NCI-H2227 treated with DMSO at 0.1 percent for 48 hours (cell line): Measurements from ENCODE around the gene HECTD4.
"Not testable (repeated sequence)": the region's sequence is repeated elsewhere in the genome, so short reads cannot be mapped to it uniquely, and the experiment has no call there.

Experiments used
- DNase-seq: peaks from one replicate; lab custom pipeline; 2025; lab: John Stamatoyannopoulos, UW

HECTD4 gene

DNA sequence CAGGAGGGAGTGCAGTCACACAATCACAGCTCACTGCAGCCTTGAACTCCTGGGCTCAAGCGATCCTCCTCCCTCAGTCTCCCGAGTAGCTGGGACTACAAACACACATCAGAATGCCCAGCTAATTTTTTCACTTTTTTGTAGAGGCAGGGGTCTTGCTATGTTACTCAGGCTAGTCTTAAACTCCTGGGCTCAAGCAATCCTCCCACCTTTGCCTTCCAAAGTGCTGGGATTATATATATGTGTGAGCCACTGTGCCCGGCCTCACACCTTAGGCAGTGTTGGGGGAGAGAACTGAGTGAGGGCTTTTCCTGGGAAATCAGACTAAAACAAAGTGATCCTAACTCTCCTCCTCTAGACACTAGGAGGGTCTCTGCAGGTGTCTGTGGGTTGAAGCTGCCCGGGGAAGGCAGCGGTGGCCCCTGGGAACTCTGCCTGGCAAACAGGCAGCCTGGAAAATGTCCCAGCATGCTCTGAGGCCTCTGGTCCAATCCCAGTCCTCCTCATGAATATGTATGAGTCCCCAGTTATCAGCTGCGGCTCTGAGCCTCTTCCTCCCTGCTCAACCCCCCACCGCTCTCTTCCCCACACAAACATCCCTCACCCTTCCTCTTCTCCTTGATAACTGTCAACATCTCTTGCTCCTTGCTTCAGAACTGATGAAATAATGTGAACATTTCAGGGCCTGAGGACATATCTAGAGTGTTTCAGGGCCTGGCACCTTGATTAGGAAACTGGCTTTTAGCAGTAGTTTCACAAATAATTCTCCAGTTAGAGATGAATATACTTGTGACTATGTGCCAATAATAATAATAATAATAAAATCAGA lies 265.8 kb downstream of the HECTD4 start:
- DNase-seq = peak; percentile 88

DNA sequence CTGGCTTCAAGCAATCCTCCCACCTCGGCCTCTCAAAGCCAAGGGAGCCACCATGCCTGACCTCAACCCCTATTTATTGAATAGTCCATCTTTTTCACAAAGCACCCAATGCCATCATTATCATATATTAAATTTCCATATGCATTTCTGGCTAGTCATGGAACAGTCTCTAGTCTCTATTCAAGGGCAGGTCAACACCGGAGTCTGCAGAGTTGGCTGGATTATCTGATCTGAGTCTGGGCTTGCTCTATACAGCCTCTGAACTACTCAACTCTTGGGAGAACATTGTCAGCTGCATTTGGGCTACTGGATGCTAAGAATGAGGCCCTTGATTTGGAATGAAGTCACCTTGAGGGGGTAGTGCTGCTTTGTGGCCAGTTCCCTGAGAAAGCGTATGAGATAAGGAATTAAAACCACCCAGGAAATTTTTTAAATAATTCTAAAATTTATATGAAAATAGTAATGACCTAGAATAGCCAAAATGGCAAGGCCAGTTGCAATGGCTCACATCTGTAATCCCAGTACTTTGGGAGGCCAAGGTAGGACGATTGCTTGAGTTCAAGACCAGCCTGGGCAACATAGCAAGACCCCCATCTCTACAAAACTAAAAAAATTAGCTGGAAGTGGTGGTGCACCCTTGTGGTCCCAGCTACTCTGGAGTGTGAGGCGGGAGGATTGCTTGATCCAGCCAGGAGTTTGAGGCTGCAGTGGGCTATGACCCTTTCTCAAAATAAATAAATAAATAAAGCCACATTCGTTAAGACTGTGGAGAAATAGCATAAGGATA lies 266.8 kb downstream of the HECTD4 start:
- no peak for DNase-seq

DNA sequence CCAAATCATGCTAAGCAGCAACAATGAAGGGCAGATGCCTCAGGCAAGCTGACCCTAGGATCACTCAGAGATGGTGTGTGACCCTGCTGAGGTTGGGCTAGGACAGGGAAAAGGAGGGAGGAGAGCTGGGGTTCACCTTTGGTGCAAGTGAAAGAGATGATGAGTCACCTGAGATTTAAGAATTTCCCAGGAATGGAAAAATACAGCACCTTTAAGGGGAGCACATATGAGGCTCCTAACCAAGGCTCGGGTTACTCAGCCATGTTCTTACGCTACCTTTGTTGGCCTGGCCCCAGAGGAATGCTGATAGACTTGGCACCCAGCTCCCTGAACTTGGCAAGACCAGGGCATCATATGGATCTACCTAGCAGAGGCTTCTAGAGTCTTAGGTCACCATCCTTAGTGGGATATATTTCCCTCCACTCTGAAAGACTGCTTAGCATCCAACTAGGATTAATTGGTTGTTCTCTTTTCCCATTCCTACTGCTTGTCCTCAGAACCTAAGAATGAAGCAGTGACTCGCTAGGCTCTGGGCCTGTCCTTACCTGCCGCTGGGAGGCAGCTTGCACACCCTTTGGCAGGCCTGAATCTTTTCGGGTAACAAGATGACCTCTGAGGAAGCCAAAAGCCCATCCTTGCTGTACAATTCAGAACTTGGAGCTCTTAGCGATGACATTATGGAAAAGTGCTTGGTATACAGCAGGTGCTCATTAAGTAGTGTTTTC lies 269.7 kb downstream of the HECTD4 start:
- DNase-seq = no peak

DNA sequence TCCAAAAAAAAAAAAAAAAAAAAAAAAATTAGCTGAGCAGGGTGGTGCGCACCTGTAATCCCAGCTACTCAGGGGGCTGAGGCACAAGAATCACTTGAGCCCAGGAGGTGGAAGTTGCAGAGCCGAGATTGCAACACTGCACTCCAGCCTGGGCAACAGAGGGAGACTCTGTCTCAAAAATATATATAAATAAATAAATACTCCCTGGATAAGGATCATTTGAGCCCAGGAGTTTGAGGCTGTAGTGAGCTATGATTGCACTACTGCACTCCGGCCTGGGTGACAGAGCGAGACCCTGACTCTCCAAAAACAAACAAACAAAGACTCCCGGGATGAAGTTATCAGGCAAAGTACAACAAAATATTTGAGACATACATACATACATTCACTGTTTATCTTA lies 270.3 kb downstream of the HECTD4 start:
- DNase-seq = no peak

DNA sequence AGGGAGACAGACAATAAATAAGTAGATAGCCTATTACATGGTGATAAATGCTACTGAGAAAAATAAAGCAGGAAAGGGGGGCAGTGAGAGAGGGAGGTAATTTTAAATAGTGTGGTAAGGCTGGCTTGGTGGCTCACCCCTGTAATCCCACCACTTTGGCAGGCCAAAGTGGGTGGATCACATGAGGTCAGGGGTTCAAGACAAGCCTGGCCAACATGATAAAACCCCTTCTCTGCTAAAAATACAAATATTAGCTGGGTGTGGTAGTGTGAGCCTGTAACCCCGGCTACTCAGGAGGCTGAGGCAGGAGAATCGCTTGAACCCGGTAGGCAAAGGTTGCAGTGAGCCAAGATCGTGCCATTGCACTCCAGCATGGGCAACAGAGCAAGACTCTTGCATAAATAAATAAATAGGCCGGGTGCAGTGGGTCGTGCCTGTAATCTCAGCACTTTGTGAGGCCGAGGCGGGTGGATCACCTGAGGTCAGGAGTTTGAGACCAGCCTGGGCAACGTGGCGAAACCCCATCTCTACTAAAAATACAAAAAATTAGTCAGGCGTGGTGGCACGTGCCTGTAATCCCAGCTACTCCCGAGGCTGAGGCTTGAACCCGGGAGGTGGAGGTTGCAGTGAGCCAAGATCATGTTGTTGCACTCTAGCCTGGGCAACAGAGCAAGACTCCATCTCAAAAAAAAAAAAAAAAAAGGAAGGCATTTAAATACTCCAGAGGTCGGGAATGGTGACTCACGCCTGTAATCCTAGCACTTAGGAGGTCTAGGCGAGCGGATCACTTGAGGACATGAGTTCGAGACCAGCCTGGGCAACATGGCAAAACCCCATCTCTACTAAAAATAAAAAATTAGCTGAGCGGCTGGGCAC lies 271.2 kb downstream of the HECTD4 start:
- not testable (repeated sequence) for DNase-seq
